HG03039 (cell line): ENCODE results near the gene CFAP53.

ENCODE experiments used
- ATAC-seq: cut with Tn5 transposase; IDR thresholded peaks from one replicate; pipeline ENCODE4 v1.9.1; 2021; ENCODE audit warnings: mild to moderate bottlenecking, moderate library complexity; ENCODE audit not compliant: unreplicated experiment

The CFAP53 gene

GRCh38 chr18:50196261-50196660, 70.0 kb downstream of the CFAP53 start:
- ATAC-seq: no peak

- no peak for ATAC-seq
These were observed 70.6 kb downstream of the CFAP53 start for GRCh38 chr18:50195689-50196088.

GRCh38 chr18:50194631-50195532, 71.4 kb downstream of the CFAP53 start, which contains the start of gene MYO5B:
TSS of gene MYO5B (minus strand) at chr18:50195147. CDS start at chr18:50194793, 354 bp downstream.
- peak; percentile 66 for ATAC-seq

GRCh38 chr18:50193796-50194630, 72.3 kb downstream of the CFAP53 start:
- ATAC-seq: no peak

- ATAC-seq: no peak
These were observed 73.1 kb downstream of the CFAP53 start for GRCh38 chr18:50192995-50193795.

GRCh38 chr18:50190926-50191325, 75.4 kb downstream of the CFAP53 start:
- no peak for ATAC-seq

GRCh38 chr18:50190236-50190635, 76.1 kb downstream of the CFAP53 start:
- no peak for ATAC-seq

- ATAC-seq: no peak
These were observed 77.1 kb downstream of the CFAP53 start for GRCh38 chr18:50189160-50189559.

- no peak for ATAC-seq
These were observed 77.6 kb downstream of the CFAP53 start for GRCh38 chr18:50188652-50189051.

- ATAC-seq: no peak
These were observed 78.6 kb downstream of the CFAP53 start for GRCh38 chr18:50187659-50188058.

- ATAC-seq: no peak
These were observed 79.9 kb downstream of the CFAP53 start for GRCh38 chr18:50186385-50186784.

GRCh38 chr18:50183556-50183955, 82.7 kb downstream of the CFAP53 start:
- no peak for ATAC-seq

- ATAC-seq: no peak
These were observed 83.8 kb downstream of the CFAP53 start for GRCh38 chr18:50182511-50182910.

- no peak for ATAC-seq
These were observed 84.7 kb downstream of the CFAP53 start for GRCh38 chr18:50181590-50181989.

- no peak for ATAC-seq
These were observed 86.8 kb downstream of the CFAP53 start for GRCh38 chr18:50179465-50179864.

GRCh38 chr18:50177294-50177992, 88.9 kb downstream of the CFAP53 start:
- ATAC-seq: no peak
